ENCODE data around the gene ADGRG3. TPM values are rescaled to one million over a fixed set of nuclear protein-coding genes. Genes with fewer than 3 reads are reported as not detected.
"Not testable (repeated sequence)": the region's sequence is repeated elsewhere in the genome, so short reads cannot be mapped to it uniquely, and the experiment has no call there.

ADGRG3 gene
- total RNA-seq, 1 experiment from 2014 or later = 0.46 TPM

GRCh38 chr16:57729182-57729484 is 61.0 kb downstream of the ADGRG3 start:
- no peak for TF ChIP-seq CTCF (conservative IDR thresholded peaks at IDR 0.05)
- Histone ChIP-seq H3K23me2 (ENCODE audit: insufficient read length, low read depth, low read length, poor library complexity, severe bottlenecking) (no peaks in the 10 kb centered on the region), H3K14ac (ENCODE audit: insufficient read depth, low read length) (no peak overlapping the region), H3K56ac (ENCODE audit: insufficient read length, low read depth, low read length) (no peak overlapping the region), H4K20me1 (ENCODE audit: control insufficient read depth, insufficient read depth, insufficient read length) (no peaks in the 10 kb centered on the region), H2BK20ac (ENCODE audit: low read depth, low read length, poor library complexity, severe bottlenecking) (no peak overlapping the region), H3K9me3 (ENCODE audit: control insufficient read depth, low read depth, low read length) (no peaks in the 10 kb centered on the region), H4K91ac (ENCODE audit: insufficient read length, low read depth, low read length) (no peak overlapping the region), H3K9ac (ENCODE audit: extremely low read depth, insufficient read length, low read length) (no peak overlapping the region), H4K5ac (ENCODE audit: insufficient read length, low read depth, low read length) (no peak overlapping the region), H3K18ac (ENCODE audit: insufficient read length, low read depth, low read length) (no peak overlapping the region), H2BK15ac (ENCODE audit: low read depth, low read length) (no peak overlapping the region), H4K8ac (replicated peaks; ENCODE audit: insufficient read length, low read depth, low read length) (no peak overlapping the region), H2AFZ (ENCODE audit: low read length) (no peak overlapping the region), H3T11ph (ENCODE audit: low read length) (no peak overlapping the region), H3K79me2 (ENCODE audit: insufficient read depth, low read length) (no peaks in the 10 kb centered on the region), H2AK5ac (ENCODE audit: insufficient read length, low read length) (no peak overlapping the region), H2BK120ac (ENCODE audit: low read depth, low read length, poor library complexity, severe bottlenecking) (no peak overlapping the region), H2BK12ac (ENCODE audit: insufficient read length, low read depth, low read length) (no peak overlapping the region), H3K4me1 (ENCODE audit: insufficient read depth, low read length) (no peaks in the 10 kb centered on the region), H3K4ac (ENCODE audit: low read depth, low read length) (no peak overlapping the region), H3K27me3 (ENCODE audit: insufficient read depth, low read length) (no peaks in the 10 kb centered on the region), H2BK5ac (ENCODE audit: insufficient read length, low read length) (no peak overlapping the region), H3K79me1 (ENCODE audit: insufficient read depth, low read depth, low read length, poor library complexity, severe bottlenecking) (no peaks in the 10 kb centered on the region), H3K4me2 (ENCODE audit: insufficient read depth, insufficient read length, low read length) (no peak overlapping the region), H3K23ac (ENCODE audit: insufficient read length, low read depth, low read length) (no peak overlapping the region), H3K27ac (ENCODE audit: insufficient read length, low read depth, low read length) (no peak overlapping the region)
- WGBS (ENCODE audit: extremely low coverage, insufficient read length, low lambda C conversion rate) = no CpG with 5 or more reads among the region's 1 CpG
- peaks cover 0 to 3% of the 10 kb centered on the region in 2 experiments; a peak in 3 of 5 replicates for H3K9me3 Mint-ChIP-seq
- no peak overlapping the region for H3K4me3 Mint-ChIP-seq
- H3K27me3 Mint-ChIP-seq (ENCODE audit: low read depth) = peaks cover 5% of the 10 kb centered on the region
- peaks cover 0 to 5% (median 0%) of the 10 kb centered on the region in 3 experiments; a peak in 1 of 7 replicates for H3K36me3 Mint-ChIP-seq (ENCODE audit: insufficient read depth in 1 of 3, low read depth in 3 of 3)
- no peak overlapping the region for H3K27ac Mint-ChIP-seq
- DNase-seq = no peak
- H3K4me1 Mint-ChIP-seq = peaks cover 0 to 7% of the 10 kb centered on the region in 2 experiments; a peak in 1 of 4 replicates

GRCh38 chr16:57729852-57730251 is 61.7 kb downstream of the ADGRG3 start:
- not testable (repeated sequence) for H3K4me2 ChIP-seq (ENCODE audit: insufficient read depth, insufficient read length, low read length); H3K23me2 ChIP-seq (ENCODE audit: insufficient read length, low read depth, low read length, poor library complexity, severe bottlenecking); H2AK5ac ChIP-seq (ENCODE audit: insufficient read length, low read length); H3K4me3 Mint-ChIP-seq; H3K9me3 ChIP-seq (ENCODE audit: control insufficient read depth, low read depth, low read length); H3K27me3 ChIP-seq (ENCODE audit: insufficient read depth, low read length); H3K27ac ChIP-seq (ENCODE audit: insufficient read length, low read depth, low read length); H2BK12ac ChIP-seq (ENCODE audit: insufficient read length, low read depth, low read length); H4K91ac ChIP-seq (ENCODE audit: insufficient read length, low read depth, low read length); H3K4ac ChIP-seq (ENCODE audit: low read depth, low read length); H4K20me1 ChIP-seq (ENCODE audit: control insufficient read depth, insufficient read depth, insufficient read length); H2BK15ac ChIP-seq (ENCODE audit: low read depth, low read length); H3K79me1 ChIP-seq (ENCODE audit: insufficient read depth, low read depth, low read length, poor library complexity, severe bottlenecking); H3K79me2 ChIP-seq (ENCODE audit: insufficient read depth, low read length); H2BK5ac ChIP-seq (ENCODE audit: insufficient read length, low read length); H3K27me3 Mint-ChIP-seq (ENCODE audit: low read depth); H3K14ac ChIP-seq (ENCODE audit: insufficient read depth, low read length); H3K36me3 Mint-ChIP-seq (ENCODE audit: insufficient read depth in 1 of 3, low read depth in 3 of 3); H3T11ph ChIP-seq (ENCODE audit: low read length); H3K4me1 ChIP-seq (ENCODE audit: insufficient read depth, low read length); H3K18ac ChIP-seq (ENCODE audit: insufficient read length, low read depth, low read length); H2BK120ac ChIP-seq (ENCODE audit: low read depth, low read length, poor library complexity, severe bottlenecking); H2BK20ac ChIP-seq (ENCODE audit: low read depth, low read length, poor library complexity, severe bottlenecking); H4K5ac ChIP-seq (ENCODE audit: insufficient read length, low read depth, low read length); H3K9ac ChIP-seq (ENCODE audit: extremely low read depth, insufficient read length, low read length); DNase-seq; H4K8ac ChIP-seq (replicated peaks; ENCODE audit: insufficient read length, low read depth, low read length); H3K23ac ChIP-seq (ENCODE audit: insufficient read length, low read depth, low read length); H3K9me3 Mint-ChIP-seq; H3K56ac ChIP-seq (ENCODE audit: insufficient read length, low read depth, low read length); H3K27ac Mint-ChIP-seq; H2AFZ ChIP-seq (ENCODE audit: low read length)
- H3K4me1 Mint-ChIP-seq = peaks cover 0 to 12% of the 10 kb centered on the region in 2 experiments; a peak in 1 of 4 replicates
- 100% methylated on average over 2 of the region's 6 CpGs for WGBS (ENCODE audit: extremely low coverage, insufficient read length, low lambda C conversion rate)
